Natural killer cell (primary cell): Measurements from ENCODE around the gene SHC2. TPM values are rescaled to one million over a fixed set of nuclear protein-coding genes. Genes with fewer than 3 reads are reported as not detected.
"Not testable (repeated sequence)": the region's sequence is repeated elsewhere in the genome, so short reads cannot be mapped to it uniquely, and the experiment has no call there.

Experiments used
- ATAC-seq, 3 donors: fragments of 150-1000 bp in 2 of 3; fragments of 200-7000 bp in 1 of 3; cut with Tn5 transposase; 1 replicate in 1 of 3; 2 replicates in 2 of 3; pipeline ENCODE4 v1.10.0; 2021; ENCODE audit warnings: mild to moderate bottlenecking in 2 of 3, moderate library complexity in 2 of 3
- DNase-seq, 2 donors: peaks; one replicate each; pipeline versions ENCODE4 v3.0.0 to v3.0.0-alpha.2; 2013 to 2021; ENCODE audit warnings: mixed read lengths in 1 of 2
- H3K27ac ChIP-seq: one replicate; pipeline ENCODE4 v1.5.1; 2013; ENCODE audit warnings: mild to moderate bottlenecking, low read length
- H3K27me3 ChIP-seq: one replicate; pipeline ENCODE4 v1.6.1; 2013; ENCODE audit warnings: low read length; ENCODE audit not compliant: control insufficient read depth, insufficient read depth
- H3K36me3 ChIP-seq: one replicate; pipeline ENCODE4 v1.6.1; 2013; ENCODE audit warnings: low read length; ENCODE audit not compliant: control insufficient read depth, insufficient read depth
- H3K4me1 ChIP-seq: one replicate; pipeline ENCODE4 v1.6.1; 2013; ENCODE audit warnings: low read length; ENCODE audit not compliant: control insufficient read depth, insufficient read depth
- H3K4me3 ChIP-seq: one replicate; pipeline ENCODE4 v1.5.1; 2013; ENCODE audit warnings: low read length
- H3K9me3 ChIP-seq: one replicate; pipeline ENCODE4 v1.6.1; 2013; ENCODE audit warnings: low read length; ENCODE audit not compliant: control insufficient read depth, insufficient read depth
- H3K27ac Mint-ChIP-seq, 2 donors: one replicate each; pipeline ENCODE4 v1.8.0; 2022; ENCODE audit warnings: mild to moderate bottlenecking in 2 of 2, mixed read lengths in 2 of 2, moderate library complexity in 1 of 2
- H3K27me3 Mint-ChIP-seq, 2 donors: one replicate each; pipeline ENCODE4 v1.8.0; 2022; ENCODE audit warnings: low read depth in 2 of 2, mixed read lengths in 2 of 2
- H3K36me3 Mint-ChIP-seq: one replicate; pipeline ENCODE4 v1.8.0; 2022; ENCODE audit warnings: mixed read lengths
- H3K4me1 Mint-ChIP-seq, 2 donors: one replicate each; pipeline ENCODE4 v1.8.0; 2022; ENCODE audit warnings: mixed read lengths in 2 of 2
- H3K4me3 Mint-ChIP-seq: one replicate; pipeline ENCODE4 v1.8.0; 2022; ENCODE audit warnings: mild to moderate bottlenecking, moderate library complexity, mixed read lengths
- H3K9me3 Mint-ChIP-seq, 2 donors: one replicate each; pipeline ENCODE4 v1.8.0; 2022; ENCODE audit warnings: mixed read lengths in 2 of 2
- CTCF ChIP-seq: fragments of 200-600 bp; IDR thresholded peaks from one replicate; pipeline ENCODE4 v1.8.0; 2022; ENCODE audit warnings: antibody characterized with exemption
- WGBS: methylation state at CpG from one replicate; pipeline ENCODE4 v1.1.7; 2013; ENCODE audit warnings: missing lambda C conversion rate; ENCODE audit not compliant: insufficient coverage; 5-methylcytosine and 5-hydroxymethylcytosine counted together
- intact Hi-C: fragments of 100-400 bp; cut with micrococcal nuclease; formaldehyde crosslinking; loops from one replicate; pipeline ENCODE4 v1.14.2; 2022
- total RNA-seq, 4 donors: library from RNA; stranded (reverse); fragments of 120-200 nt in 1 of 4; gene quantifications; one replicate each; pipeline versions ENCODE4 v1.2.3 to v1.2.4, GENCODE V29; 2013 to 2022

SHC2 gene
- total RNA-seq, 3 donors from 2014 or later (not counting 1 experiment from before 2014, with no cell fraction given), result 0.75 TPM; not detected in 2

- Mint-ChIP-seq H3K36me3 (no peaks in the 10 kb centered on the region), H3K9me3 (peaks cover 0 to 4% of the 10 kb centered on the region in 2 donors), H3K4me3 (no peak overlapping the region), H3K27ac (no peak overlapping the region), H3K4me1 (no peaks in the 10 kb centered on the region), H3K27me3 (peaks cover 0 to 4% of the 10 kb centered on the region in 2 donors)
- H3K4me3 ChIP-seq, result no peak overlapping the region
- 92% methylated on average over 22 of the region's 22 CpGs for WGBS
- no peaks in the 10 kb centered on the region for H3K9me3 ChIP-seq
- H3K27me3 ChIP-seq, result no peaks in the 10 kb centered on the region
- H3K36me3 ChIP-seq, result no peaks in the 10 kb centered on the region
- no peak overlapping the region for H3K27ac ChIP-seq
- no peak for TF ChIP-seq CTCF
- intact Hi-C loops, result no loop called here
- no peak for ATAC-seq
- H3K4me1 ChIP-seq, result no peaks in the 10 kb centered on the region
- DNase-seq, result no peak
Measured at GRCh38 chr19:434152-434960, 26.5 kb downstream of the SHC2 start.

GRCh38 chr19:430701-431100 is 30.1 kb downstream of the SHC2 start:
- H3K4me1 ChIP-seq, result no peaks in the 10 kb centered on the region
- no peak overlapping the region for H3K27ac ChIP-seq
- H3K4me3 ChIP-seq, result no peak overlapping the region
- 98% methylated on average over 10 of the region's 10 CpGs for WGBS
- no peaks in the 10 kb centered on the region for H3K4me1 Mint-ChIP-seq
- H3K4me3 Mint-ChIP-seq, result no peak overlapping the region
- H3K27ac Mint-ChIP-seq, result no peak overlapping the region
- intact Hi-C loops, result no loop called here
- H3K9me3 ChIP-seq, result no peaks in the 10 kb centered on the region
- ATAC-seq (no peak), DNase-seq (no peak)
- H3K27me3 ChIP-seq, result no peaks in the 10 kb centered on the region
- H3K36me3 ChIP-seq, result no peaks in the 10 kb centered on the region
- H3K36me3 Mint-ChIP-seq, result no peaks in the 10 kb centered on the region
- TF ChIP-seq CTCF, result no peak
- no peaks in the 10 kb centered on the region for H3K27me3 Mint-ChIP-seq
- peaks cover 0 to 4% of the 10 kb centered on the region in 2 donors for H3K9me3 Mint-ChIP-seq

GRCh38 chr19:428149-428548 is 32.7 kb downstream of the SHC2 start:
- no peaks in the 10 kb centered on the region for H3K9me3 ChIP-seq
- ATAC-seq (no peak), DNase-seq (no peak)
- H3K36me3 Mint-ChIP-seq, result no peaks in the 10 kb centered on the region
- WGBS, result 94% methylated on average over 15 of the region's 15 CpGs
- no peak overlapping the region for H3K4me3 Mint-ChIP-seq
- no peak overlapping the region for H3K27ac ChIP-seq
- H3K9me3 Mint-ChIP-seq, result peaks cover 0 to 4% of the 10 kb centered on the region in 2 donors
- H3K27me3 ChIP-seq, result no peaks in the 10 kb centered on the region
- H3K36me3 ChIP-seq, result no peaks in the 10 kb centered on the region
- H3K4me1 Mint-ChIP-seq, result no peaks in the 10 kb centered on the region
- no peak overlapping the region for H3K4me3 ChIP-seq
- no peak overlapping the region for H3K27ac Mint-ChIP-seq
- no peaks in the 10 kb centered on the region for H3K27me3 Mint-ChIP-seq
- TF ChIP-seq CTCF, result no peak
- H3K4me1 ChIP-seq, result no peaks in the 10 kb centered on the region
- intact Hi-C loops, result no loop called here

GRCh38 chr19:427675-428074 is 33.2 kb downstream of the SHC2 start:
- ATAC-seq, H3K9me3 Mint-ChIP-seq, H3K4me1 Mint-ChIP-seq, H3K27ac Mint-ChIP-seq, H3K36me3 ChIP-seq, H3K4me3 ChIP-seq, H3K27ac ChIP-seq, intact Hi-C loops, H3K4me3 Mint-ChIP-seq, H3K9me3 ChIP-seq, H3K36me3 Mint-ChIP-seq, H3K4me1 ChIP-seq, H3K27me3 ChIP-seq, DNase-seq, H3K27me3 Mint-ChIP-seq: not testable (repeated sequence)
- 41% methylated on average over 19 of the region's 19 CpGs for WGBS
